HEK293 (cell line): ENCODE data around the gene SLC8A1.

Experiments
- CTCF ChIA-PET: fragments of 350-600 bp; formaldehyde crosslinking; extraction: SDS; loops from one replicate; lab custom pipeline; 2021; ENCODE audit warnings: antibody characterized with exemption; lab: Yijun Ruan, JAX
- POLR2A ChIA-PET: fragments of 300-600 bp; formaldehyde crosslinking; extraction: SDS; loops from one replicate; lab custom pipeline; 2020; ENCODE audit warnings: antibody characterized with exemption, inconsistent platforms; lab: Yijun Ruan, JAX
- H3K27ac ChIP-seq: fragments of 200-500 bp; sonication (Bioruptor generic); 2 replicates; pipeline ENCODE4 v1.5.1; 2014; ENCODE audit warnings: low read depth, low read length, control low read depth, inconsistent platforms; ENCODE audit errors: extremely low read depth
- H3K36me3 ChIP-seq, 2 experiments: fragments of 200-500 bp in 1 of 2; sonication (Bioruptor generic) in 1 of 2; 1 replicate in 1 of 2; 2 replicates in 1 of 2; pipeline ENCODE4 v1.5.1; 2014 to 2017; ENCODE audit warnings: inconsistent platforms in 2 of 2, low read length in 2 of 2; ENCODE audit not compliant: control insufficient read depth in 2 of 2, insufficient read depth in 1 of 2
- H3K4me1 ChIP-seq: fragments of 200-500 bp; sonication (Bioruptor generic); 2 replicates; pipeline ENCODE4 v1.5.1; 2014; ENCODE audit warnings: mild to moderate bottlenecking, low read length, inconsistent platforms; ENCODE audit not compliant: control insufficient read depth, insufficient read depth
- H3K4me3 ChIP-seq: 2 replicates; pipeline ENCODE4 v1.5.1; 2011; ENCODE audit warnings: low read depth, mild to moderate bottlenecking, control low read depth, low read length, moderate library complexity
- H3K9me3 ChIP-seq: fragments of 200-500 bp; sonication (Bioruptor generic); 2 replicates; pipeline ENCODE4 v1.5.1; 2014; ENCODE audit warnings: low read depth, low read length, inconsistent platforms; ENCODE audit not compliant: control insufficient read depth, insufficient read depth
- GLI2 ChIP-seq: fragments of 450-650 bp; formaldehyde crosslinking; IDR thresholded peaks from 2 replicates; pipeline ENCODE4; 2017; ENCODE audit warnings: missing biosample characterization, missing genetic modification characterization, low read depth, borderline replicate concordance
- IKZF3 ChIP-seq: fragments of 450-650 bp; IDR thresholded peaks from 2 replicates; pipeline ENCODE4 v1.5.0; 2018; ENCODE audit warnings: missing biosample characterization, mild to moderate bottlenecking, missing genetic modification characterization, moderate library complexity
- MZF1 ChIP-seq: fragments of 450-650 bp; formaldehyde crosslinking; IDR thresholded peaks from 2 replicates; pipeline ENCODE4 v1.5.1; 2017; ENCODE audit warnings: missing biosample characterization, missing genetic modification characterization, borderline replicate concordance
- PRDM4 ChIP-seq: fragments of 450-650 bp; formaldehyde crosslinking; IDR thresholded peaks from 2 replicates; pipeline ENCODE4 v1.5.1; 2017; ENCODE audit warnings: missing biosample characterization, missing genetic modification characterization
- ZNF16 ChIP-seq: fragments of 450-650 bp; formaldehyde crosslinking; IDR thresholded peaks from 2 replicates; pipeline ENCODE4 v1.5.1; 2016; ENCODE audit warnings: low read depth, missing biosample characterization, missing genetic modification characterization
- ZNF274 ChIP-seq, 2 experiments: fragments of 200-500 bp in 1 of 2; fragments of 450-650 bp in 1 of 2; sonication (Bioruptor generic) in 1 of 2; formaldehyde crosslinking in 1 of 2; IDR thresholded peaks; 2 replicates each; pipeline versions ENCODE4 v1.5.1 to v1.6.1; 2014 to 2016; ENCODE audit warnings: borderline replicate concordance in 1 of 2, inconsistent platforms in 1 of 2, low read length in 1 of 2, missing biosample characterization in 1 of 2, missing genetic modification characterization in 1 of 2
- ZNF280C ChIP-seq: fragments of 450-650 bp; formaldehyde crosslinking; IDR thresholded peaks from 2 replicates; pipeline ENCODE4 v1.5.1; 2016; ENCODE audit warnings: missing biosample characterization, missing genetic modification characterization
- ZNF37A ChIP-seq: fragments of 450-650 bp; IDR thresholded peaks from 2 replicates; pipeline ENCODE4 v1.5.1; 2018; ENCODE audit warnings: missing biosample characterization, missing genetic modification characterization
- ZNF426 ChIP-seq: fragments of 450-650 bp; formaldehyde crosslinking; IDR thresholded peaks from 2 replicates; pipeline ENCODE4 v1.5.1; 2017; ENCODE audit warnings: missing biosample characterization, missing genetic modification characterization, mild to moderate bottlenecking, inconsistent platforms, moderate library complexity
- ZNF473 ChIP-seq: fragments of 450-650 bp; formaldehyde crosslinking; IDR thresholded peaks from 2 replicates; pipeline ENCODE4 v1.5.1; 2017; ENCODE audit warnings: missing biosample characterization, missing genetic modification characterization
- ZNF513 ChIP-seq: fragments of 450-650 bp; IDR thresholded peaks from 2 replicates; pipeline ENCODE4 v1.5.1; 2018; ENCODE audit warnings: missing biosample characterization, missing genetic modification characterization
- ZNF530 ChIP-seq: fragments of 450-650 bp; formaldehyde crosslinking; IDR thresholded peaks from 2 replicates; pipeline ENCODE4 v1.5.1; 2016; ENCODE audit warnings: low read depth, missing biosample characterization, missing genetic modification characterization
- ZNF549 ChIP-seq: fragments of 450-650 bp; IDR thresholded peaks from 2 replicates; pipeline ENCODE4 v1.5.1; 2018; ENCODE audit warnings: missing biosample characterization, missing genetic modification characterization, mild to moderate bottlenecking, inconsistent platforms, moderate library complexity
- ZNF600 ChIP-seq: fragments of 450-650 bp; formaldehyde crosslinking; IDR thresholded peaks from 2 replicates; pipeline ENCODE4 v1.5.1; 2016; ENCODE audit warnings: missing biosample characterization, missing genetic modification characterization
- ZNF610 ChIP-seq: fragments of 450-650 bp; formaldehyde crosslinking; IDR thresholded peaks from 2 replicates; pipeline ENCODE4 v1.5.1; 2016; ENCODE audit warnings: missing biosample characterization, missing genetic modification characterization, borderline replicate concordance
- ZNF837 ChIP-seq: fragments of 450-650 bp; formaldehyde crosslinking; IDR thresholded peaks from 2 replicates; pipeline ENCODE4 v1.5.1; 2016; ENCODE audit warnings: missing biosample characterization, missing genetic modification characterization
- TF ChIP-seq, protein P1 (sequence below): fragments of 450-650 bp; formaldehyde crosslinking; IDR thresholded peaks from 2 replicates; pipeline ENCODE4 v1.5.1; 2016; ENCODE audit warnings: missing biosample characterization, missing genetic modification characterization, borderline replicate concordance

Gene SLC8A1

GRCh38 chr2:40271094-40271493 is 180.8 kb downstream of the SLC8A1 start (continued):
- no peak for TF ChIP-seq ZNF549 (tag by site-specific recombination)
- no peak for TF ChIP-seq ZNF600 (tag by site-specific recombination)
- TF ChIP-seq, protein P1, sequence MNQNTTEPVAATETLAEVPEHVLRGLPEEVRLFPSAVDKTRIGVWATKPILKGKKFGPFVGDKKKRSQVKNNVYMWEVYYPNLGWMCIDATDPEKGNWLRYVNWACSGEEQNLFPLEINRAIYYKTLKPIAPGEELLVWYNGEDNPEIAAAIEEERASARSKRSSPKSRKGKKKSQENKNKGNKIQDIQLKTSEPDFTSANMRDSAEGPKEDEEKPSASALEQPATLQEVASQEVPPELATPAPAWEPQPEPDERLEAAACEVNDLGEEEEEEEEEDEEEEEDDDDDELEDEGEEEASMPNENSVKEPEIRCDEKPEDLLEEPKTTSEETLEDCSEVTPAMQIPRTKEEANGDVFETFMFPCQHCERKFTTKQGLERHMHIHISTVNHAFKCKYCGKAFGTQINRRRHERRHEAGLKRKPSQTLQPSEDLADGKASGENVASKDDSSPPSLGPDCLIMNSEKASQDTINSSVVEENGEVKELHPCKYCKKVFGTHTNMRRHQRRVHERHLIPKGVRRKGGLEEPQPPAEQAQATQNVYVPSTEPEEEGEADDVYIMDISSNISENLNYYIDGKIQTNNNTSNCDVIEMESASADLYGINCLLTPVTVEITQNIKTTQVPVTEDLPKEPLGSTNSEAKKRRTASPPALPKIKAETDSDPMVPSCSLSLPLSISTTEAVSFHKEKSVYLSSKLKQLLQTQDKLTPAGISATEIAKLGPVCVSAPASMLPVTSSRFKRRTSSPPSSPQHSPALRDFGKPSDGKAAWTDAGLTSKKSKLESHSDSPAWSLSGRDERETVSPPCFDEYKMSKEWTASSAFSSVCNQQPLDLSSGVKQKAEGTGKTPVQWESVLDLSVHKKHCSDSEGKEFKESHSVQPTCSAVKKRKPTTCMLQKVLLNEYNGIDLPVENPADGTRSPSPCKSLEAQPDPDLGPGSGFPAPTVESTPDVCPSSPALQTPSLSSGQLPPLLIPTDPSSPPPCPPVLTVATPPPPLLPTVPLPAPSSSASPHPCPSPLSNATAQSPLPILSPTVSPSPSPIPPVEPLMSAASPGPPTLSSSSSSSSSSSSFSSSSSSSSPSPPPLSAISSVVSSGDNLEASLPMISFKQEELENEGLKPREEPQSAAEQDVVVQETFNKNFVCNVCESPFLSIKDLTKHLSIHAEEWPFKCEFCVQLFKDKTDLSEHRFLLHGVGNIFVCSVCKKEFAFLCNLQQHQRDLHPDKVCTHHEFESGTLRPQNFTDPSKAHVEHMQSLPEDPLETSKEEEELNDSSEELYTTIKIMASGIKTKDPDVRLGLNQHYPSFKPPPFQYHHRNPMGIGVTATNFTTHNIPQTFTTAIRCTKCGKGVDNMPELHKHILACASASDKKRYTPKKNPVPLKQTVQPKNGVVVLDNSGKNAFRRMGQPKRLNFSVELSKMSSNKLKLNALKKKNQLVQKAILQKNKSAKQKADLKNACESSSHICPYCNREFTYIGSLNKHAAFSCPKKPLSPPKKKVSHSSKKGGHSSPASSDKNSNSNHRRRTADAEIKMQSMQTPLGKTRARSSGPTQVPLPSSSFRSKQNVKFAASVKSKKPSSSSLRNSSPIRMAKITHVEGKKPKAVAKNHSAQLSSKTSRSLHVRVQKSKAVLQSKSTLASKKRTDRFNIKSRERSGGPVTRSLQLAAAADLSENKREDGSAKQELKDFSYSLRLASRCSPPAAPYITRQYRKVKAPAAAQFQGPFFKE (tag by site-specific recombination), result no peak
- no peak for TF ChIP-seq GLI2 (tag by site-specific recombination)
- no peak for TF ChIP-seq ZNF280C
- no peak for TF ChIP-seq PRDM4 (tag by site-specific recombination)
- no peak for TF ChIP-seq MZF1 (tag by site-specific recombination)
- TF ChIP-seq ZNF37A (tag by site-specific recombination), result no peak
- no peak for TF ChIP-seq ZNF473
- TF ChIP-seq ZNF530 (tag by site-specific recombination), result no peak

DNA sequence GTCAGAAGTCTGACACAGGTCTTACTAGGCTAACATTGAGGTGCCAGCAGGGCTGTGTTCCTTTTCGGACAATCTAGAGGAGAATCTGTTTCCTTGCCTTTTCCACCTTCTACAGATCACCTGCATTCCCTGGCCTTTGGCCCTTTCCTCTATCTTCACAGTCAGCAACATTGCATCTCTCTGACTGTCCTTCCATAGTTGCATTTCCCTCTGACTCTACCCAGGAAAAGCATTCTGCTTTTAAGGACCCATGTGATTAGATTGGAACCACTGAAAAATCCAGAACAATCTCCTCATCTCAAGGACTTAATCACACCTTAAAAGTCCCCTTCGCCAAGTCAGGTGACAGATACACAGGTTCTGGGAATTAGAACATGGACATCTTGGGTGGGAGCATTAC is 181.5 kb downstream of the SLC8A1 start:
- Histone ChIP-seq H3K4me1 (no peaks in the 10 kb centered on the region), H3K27ac (no peak overlapping the region), H3K36me3 (no peaks in the 10 kb centered on the region), H3K4me3 (no peak overlapping the region), H3K9me3 (no peaks in the 10 kb centered on the region)
- CTCF ChIA-PET, result no interaction called here
- TF ChIP-seq ZNF16 (tag by site-specific recombination) (no peak), ZNF274 (IDR thresholded peaks at IDR 0.05; ENCODE audit: low read length) (no peak), ZNF274 (tag by site-specific recombination; IDR thresholded peaks at IDR 0.05; ENCODE audit: borderline replicate concordance) (no peak), ZNF837 (tag by site-specific recombination) (no peak), ZNF426 (tag by site-specific recombination) (no peak), ZNF610 (tag by site-specific recombination) (no peak), ZNF513 (tag by site-specific recombination) (no peak), IKZF3 (tag by site-specific recombination) (no peak)
- TF ChIP-seq, all 188 proteins: peak for 0
- POLR2A ChIA-PET, result no interaction called here
